ENCODE measurements around the gene PLEKHA6.

The PLEKHA6 gene

DNA sequence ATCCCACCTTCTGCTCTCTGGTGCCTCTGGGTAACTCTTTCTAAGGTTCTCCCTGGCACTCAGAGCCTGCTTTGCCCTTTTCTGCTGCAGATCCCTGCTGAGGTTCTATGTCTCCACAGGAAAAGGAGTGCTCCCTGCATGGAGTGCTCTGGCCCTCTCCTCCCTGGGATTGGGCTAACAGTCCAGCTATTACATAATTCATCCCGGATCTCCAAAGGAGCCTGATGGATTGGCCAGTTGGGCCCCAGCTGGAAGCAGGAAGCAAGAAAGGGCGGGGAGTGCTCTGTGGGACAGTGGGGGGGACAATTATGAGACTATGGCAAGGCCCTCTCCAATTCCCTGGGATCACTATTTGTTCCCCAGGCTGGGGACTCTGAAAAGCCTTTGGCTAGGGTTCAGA is 94.1 kb downstream of the PLEKHA6 start:
- no peak overlapping the region for H3K4me3 ChIP-seq (ENCODE audit: low read length)
- TF ChIP-seq, protein P1, sequence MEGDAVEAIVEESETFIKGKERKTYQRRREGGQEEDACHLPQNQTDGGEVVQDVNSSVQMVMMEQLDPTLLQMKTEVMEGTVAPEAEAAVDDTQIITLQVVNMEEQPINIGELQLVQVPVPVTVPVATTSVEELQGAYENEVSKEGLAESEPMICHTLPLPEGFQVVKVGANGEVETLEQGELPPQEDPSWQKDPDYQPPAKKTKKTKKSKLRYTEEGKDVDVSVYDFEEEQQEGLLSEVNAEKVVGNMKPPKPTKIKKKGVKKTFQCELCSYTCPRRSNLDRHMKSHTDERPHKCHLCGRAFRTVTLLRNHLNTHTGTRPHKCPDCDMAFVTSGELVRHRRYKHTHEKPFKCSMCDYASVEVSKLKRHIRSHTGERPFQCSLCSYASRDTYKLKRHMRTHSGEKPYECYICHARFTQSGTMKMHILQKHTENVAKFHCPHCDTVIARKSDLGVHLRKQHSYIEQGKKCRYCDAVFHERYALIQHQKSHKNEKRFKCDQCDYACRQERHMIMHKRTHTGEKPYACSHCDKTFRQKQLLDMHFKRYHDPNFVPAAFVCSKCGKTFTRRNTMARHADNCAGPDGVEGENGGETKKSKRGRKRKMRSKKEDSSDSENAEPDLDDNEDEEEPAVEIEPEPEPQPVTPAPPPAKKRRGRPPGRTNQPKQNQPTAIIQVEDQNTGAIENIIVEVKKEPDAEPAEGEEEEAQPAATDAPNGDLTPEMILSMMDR (conservative IDR thresholded peaks at IDR 0.05; ENCODE audit: low read length) = no peak
- no peak for DNase-seq (ENCODE audit: low read depth)

GRCh38 chr1:204264805-204265204 is 94.9 kb downstream of the PLEKHA6 start:
- no peak overlapping the region for H3K4me3 ChIP-seq (ENCODE audit: low read length)
- DNase-seq (ENCODE audit: low read depth) = no peak
- TF ChIP-seq, protein P1 (conservative IDR thresholded peaks at IDR 0.05; ENCODE audit: low read length) = no peak

- no peak overlapping the region for H3K4me3 ChIP-seq (ENCODE audit: low read length)
- TF ChIP-seq, protein P1 (conservative IDR thresholded peaks at IDR 0.05; ENCODE audit: low read length) = no peak
- DNase-seq (ENCODE audit: low read depth) = no peak
Observed at GRCh38 chr1:204263254-204263910, 96.3 kb downstream of the PLEKHA6 start.

- no peak for DNase-seq (ENCODE audit: low read depth)
- TF ChIP-seq, protein P1 (conservative IDR thresholded peaks at IDR 0.05; ENCODE audit: low read length) = no peak
- H3K4me3 ChIP-seq (ENCODE audit: low read length) = no peak overlapping the region
Observed at GRCh38 chr1:204262506-204263253, 97.0 kb downstream of the PLEKHA6 start.

- no peak overlapping the region for H3K4me3 ChIP-seq (ENCODE audit: low read length)
- DNase-seq (ENCODE audit: low read depth) = peak; percentile 80
- TF ChIP-seq, protein P1 (conservative IDR thresholded peaks at IDR 0.05; ENCODE audit: low read length) = no peak
Observed at GRCh38 chr1:204261746-204262505, 97.8 kb downstream of the PLEKHA6 start.

GRCh38 chr1:204261266-204261665 is 98.5 kb downstream of the PLEKHA6 start:
- DNase-seq (ENCODE audit: low read depth) = no peak
- H3K4me3 ChIP-seq (ENCODE audit: low read length) = no peak overlapping the region
- TF ChIP-seq, protein P1 (conservative IDR thresholded peaks at IDR 0.05; ENCODE audit: low read length) = no peak

Data from AG10803 (cell line).